LNCaP clone FGC (cell line): ENCODE data around the gene SORBS1.

ENCODE experiments used
- DNase-seq: peaks from one replicate; pipeline ENCODE4 v3.0.0-alpha.2; 2011; ENCODE audit warnings: low read depth
- H3K4me3 ChIP-seq: 2 replicates; pipeline ENCODE4 v1.5.1; 2011; ENCODE audit warnings: mild to moderate bottlenecking, low read depth, low read length, control low read depth
- TF ChIP-seq, protein P1 (sequence below): IDR thresholded peaks from 2 replicates; pipeline ENCODE4 v1.5.1; 2012; ENCODE audit warnings: mild to moderate bottlenecking; ENCODE audit not compliant: control insufficient read depth, insufficient read depth; ENCODE audit errors: extremely low read depth

SORBS1 gene

GRCh38 chr10:95325863-95326262, 235.3 kb downstream of the SORBS1 start:
- TF ChIP-seq, protein P1, sequence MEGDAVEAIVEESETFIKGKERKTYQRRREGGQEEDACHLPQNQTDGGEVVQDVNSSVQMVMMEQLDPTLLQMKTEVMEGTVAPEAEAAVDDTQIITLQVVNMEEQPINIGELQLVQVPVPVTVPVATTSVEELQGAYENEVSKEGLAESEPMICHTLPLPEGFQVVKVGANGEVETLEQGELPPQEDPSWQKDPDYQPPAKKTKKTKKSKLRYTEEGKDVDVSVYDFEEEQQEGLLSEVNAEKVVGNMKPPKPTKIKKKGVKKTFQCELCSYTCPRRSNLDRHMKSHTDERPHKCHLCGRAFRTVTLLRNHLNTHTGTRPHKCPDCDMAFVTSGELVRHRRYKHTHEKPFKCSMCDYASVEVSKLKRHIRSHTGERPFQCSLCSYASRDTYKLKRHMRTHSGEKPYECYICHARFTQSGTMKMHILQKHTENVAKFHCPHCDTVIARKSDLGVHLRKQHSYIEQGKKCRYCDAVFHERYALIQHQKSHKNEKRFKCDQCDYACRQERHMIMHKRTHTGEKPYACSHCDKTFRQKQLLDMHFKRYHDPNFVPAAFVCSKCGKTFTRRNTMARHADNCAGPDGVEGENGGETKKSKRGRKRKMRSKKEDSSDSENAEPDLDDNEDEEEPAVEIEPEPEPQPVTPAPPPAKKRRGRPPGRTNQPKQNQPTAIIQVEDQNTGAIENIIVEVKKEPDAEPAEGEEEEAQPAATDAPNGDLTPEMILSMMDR: no peak

GRCh38 chr10:95324436-95325268, 236.5 kb downstream of the SORBS1 start:
- no peak overlapping the region for H3K4me3 ChIP-seq
- DNase-seq: no peak
- TF ChIP-seq, protein P1: no peak

More at GRCh38 chr10:95325863-95326262, 235.3 kb downstream of the SORBS1 start:
- no peak for DNase-seq
- no peak overlapping the region for H3K4me3 ChIP-seq

DNA sequence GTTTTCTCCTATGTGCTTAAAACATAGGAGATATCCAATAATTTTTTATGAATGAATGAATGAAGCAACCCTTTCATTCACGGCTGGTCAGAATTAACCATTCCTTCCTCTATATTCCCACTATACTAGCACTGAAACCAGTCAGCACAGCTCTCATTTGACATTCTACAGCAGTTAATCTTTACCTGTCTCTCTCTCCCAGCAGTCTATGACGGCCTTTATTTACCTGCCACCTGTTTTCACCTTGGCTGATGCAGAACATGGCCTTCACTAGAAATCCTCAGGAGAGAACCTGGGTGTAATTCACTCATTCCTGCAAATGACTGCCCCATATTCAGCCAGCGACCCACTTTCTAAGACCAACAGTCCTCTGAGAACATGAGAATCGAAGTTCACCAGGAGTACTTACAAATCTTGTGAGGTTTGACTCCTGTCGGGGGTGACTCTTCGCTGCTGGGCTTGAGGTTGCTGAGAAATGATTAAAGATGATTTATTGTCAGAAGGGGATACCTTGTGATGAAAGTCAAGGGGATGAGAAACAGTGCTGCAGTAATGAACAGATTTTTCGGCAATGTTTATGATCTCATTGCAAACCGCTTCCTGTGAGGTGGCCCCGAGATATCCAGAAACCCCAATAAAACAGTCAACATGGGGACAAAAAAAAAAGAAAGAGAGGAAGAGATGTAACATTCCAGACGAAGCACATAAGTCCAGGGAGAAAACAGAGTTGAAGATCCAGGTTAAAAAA, 239.4 kb downstream of the SORBS1 start:
- TF ChIP-seq, protein P1: no peak
- H3K4me3 ChIP-seq: no peak overlapping the region
- DNase-seq: no peak

DNA sequence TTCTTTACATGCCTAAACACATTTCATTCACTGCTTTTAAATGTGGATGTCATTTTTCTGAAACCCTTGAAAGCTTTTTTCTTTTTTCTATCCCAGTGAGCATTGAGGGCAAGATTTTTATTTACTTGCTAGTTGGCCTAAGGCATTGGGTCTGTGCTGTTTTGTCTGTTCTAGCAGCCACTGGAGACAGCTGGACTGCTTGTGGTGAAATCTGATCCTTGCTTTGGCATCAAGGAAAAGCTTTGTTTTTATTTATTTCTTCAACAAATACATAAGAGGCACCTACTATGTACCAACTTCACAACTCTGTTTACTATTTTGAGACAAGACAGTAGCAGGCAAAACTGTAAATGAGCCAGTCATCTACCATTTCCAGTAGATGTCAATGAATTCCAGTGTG, 241.9 kb downstream of the SORBS1 start:
- DNase-seq: no peak
- TF ChIP-seq, protein P1: no peak
- no peak overlapping the region for H3K4me3 ChIP-seq

DNA sequence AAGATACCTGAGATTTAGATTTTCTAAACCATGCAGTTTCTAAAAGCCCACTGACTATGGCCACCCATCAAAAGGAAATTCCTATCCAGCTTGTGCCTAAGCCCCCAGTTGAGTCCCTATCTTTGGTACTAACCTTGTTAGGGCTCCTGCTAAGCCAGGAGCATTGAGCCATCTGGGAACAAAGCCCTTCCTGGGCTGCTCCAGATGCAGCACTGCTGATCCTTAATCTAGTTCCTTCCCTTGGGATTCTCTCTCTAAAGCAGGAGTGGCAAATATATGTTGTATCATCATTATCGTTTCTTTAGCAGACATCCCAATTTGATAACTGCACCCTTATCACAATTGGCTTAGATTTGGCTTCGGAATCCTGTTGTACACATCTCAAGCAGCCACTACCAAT, 245.7 kb downstream of the SORBS1 start:
- no peak overlapping the region for H3K4me3 ChIP-seq
- DNase-seq: no peak
- TF ChIP-seq, protein P1: no peak

DNA sequence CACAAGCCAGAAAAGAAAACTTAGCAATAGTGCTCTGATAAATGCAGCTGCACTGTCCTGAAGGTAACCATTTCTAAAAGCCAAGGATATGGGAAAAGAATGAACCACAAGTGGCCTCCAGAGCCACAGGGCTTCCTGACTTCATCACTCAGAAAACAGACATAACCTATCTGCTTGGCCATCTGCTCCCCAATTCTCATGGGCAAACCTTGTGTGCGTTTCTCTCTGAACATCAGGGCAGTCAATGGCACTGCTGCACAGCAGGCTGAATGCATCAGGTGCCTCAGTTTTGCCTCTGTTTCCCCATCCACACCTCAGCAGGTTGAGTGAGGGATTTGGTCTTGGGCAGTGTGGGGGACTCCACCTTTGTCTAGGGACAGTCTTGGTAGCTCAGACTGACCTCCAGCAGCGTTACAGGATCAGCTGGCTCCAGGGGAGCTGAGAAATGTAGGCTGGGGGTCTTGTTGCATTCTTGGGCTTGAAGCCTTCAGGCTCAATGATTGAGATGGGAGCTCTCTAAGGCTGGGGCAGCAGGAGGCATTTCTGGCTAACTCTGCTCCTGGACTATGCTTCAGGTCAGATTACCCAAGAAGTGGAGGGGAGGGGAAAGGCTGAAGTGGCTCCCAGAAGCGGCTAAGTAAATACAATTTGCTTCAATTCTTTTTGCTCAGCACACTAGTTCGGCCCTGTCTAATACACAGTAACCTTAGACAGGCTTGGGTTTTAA, 246.8 kb downstream of the SORBS1 start:
- TF ChIP-seq, protein P1: no peak
- DNase-seq: no peak

More for the DNA sequence above, 246.8 kb downstream of the SORBS1 start:
- no peak overlapping the region for H3K4me3 ChIP-seq
